Activated naive CD8-positive, alpha-beta T cell treated with anti-CD3 and anti-CD28 coated beads for 36 hours (primary cell): ENCODE results near the gene RASGRF2. TPM values are rescaled to one million over a fixed set of nuclear protein-coding genes. Genes with fewer than 3 reads are reported as not detected.

ENCODE experiments used
- DNase-seq: peaks from one replicate; pipeline ENCODE4 v3.0.0; 2021
- H3K27ac Mint-ChIP-seq: one replicate; pipeline ENCODE4 v1.8.0; 2022; ENCODE audit warnings: mild to moderate bottlenecking, moderate library complexity, mixed read lengths
- H3K27me3 Mint-ChIP-seq: one replicate; pipeline ENCODE4 v1.8.0; 2022; ENCODE audit warnings: mild to moderate bottlenecking, mixed read lengths
- H3K36me3 Mint-ChIP-seq: one replicate; pipeline ENCODE4 v1.8.0; 2021; ENCODE audit warnings: mild to moderate bottlenecking, mixed read lengths
- H3K4me1 Mint-ChIP-seq: one replicate; pipeline ENCODE4 v1.8.0; 2021; ENCODE audit warnings: mixed read lengths
- H3K4me3 Mint-ChIP-seq: one replicate; pipeline ENCODE4 v1.8.0; 2022; ENCODE audit warnings: mild to moderate bottlenecking, moderate library complexity, mixed read lengths
- H3K9me3 Mint-ChIP-seq: one replicate; pipeline ENCODE4 v1.8.0; 2022; ENCODE audit warnings: mixed read lengths
- total RNA-seq, 2 experiments: library from RNA; stranded (reverse); gene quantifications; one replicate each; pipeline ENCODE4 v1.2.3, GENCODE V29; 2021

The RASGRF2 gene
- total RNA-seq, 2 experiments from 2014 or later: 12.3 to 13.3 TPM

GRCh38 chr5:80933036-80933435, 27.1 kb upstream of the RASGRF2 start:
- no peaks in the 10 kb centered on the region for H3K9me3 Mint-ChIP-seq
- DNase-seq: no peak
- no peak overlapping the region for H3K4me3 Mint-ChIP-seq
- H3K27ac Mint-ChIP-seq: no peak overlapping the region
- H3K4me1 Mint-ChIP-seq: peaks cover 1% of the 10 kb centered on the region
- no peaks in the 10 kb centered on the region for H3K36me3 Mint-ChIP-seq
- H3K27me3 Mint-ChIP-seq: no peaks in the 10 kb centered on the region

GRCh38 chr5:80934751-80935150, 25.4 kb upstream of the RASGRF2 start:
- Mint-ChIP-seq H3K27me3 (no peaks in the 10 kb centered on the region), H3K4me1 (peaks cover 1% of the 10 kb centered on the region), H3K27ac (no peak overlapping the region), H3K36me3 (no peaks in the 10 kb centered on the region), H3K9me3 (peaks cover 4% of the 10 kb centered on the region), H3K4me3 (no peak overlapping the region)
- no peak for DNase-seq

- Mint-ChIP-seq H3K9me3 (peaks cover 4% of the 10 kb centered on the region), H3K27ac (no peak overlapping the region), H3K27me3 (no peaks in the 10 kb centered on the region), H3K4me3 (no peak overlapping the region), H3K36me3 (no peaks in the 10 kb centered on the region), H3K4me1 (peaks cover 1% of the 10 kb centered on the region)
- DNase-seq: no peak
These were observed 24.3 kb upstream of the RASGRF2 start for GRCh38 chr5:80935811-80936385.

GRCh38 chr5:80936881-80937280, 23.3 kb upstream of the RASGRF2 start:
- H3K4me1 Mint-ChIP-seq: peaks cover 1% of the 10 kb centered on the region

GRCh38 chr5:80937584-80938356, 22.4 kb upstream of the RASGRF2 start:
- H3K4me1 Mint-ChIP-seq: peaks cover 1% of the 10 kb centered on the region

More at GRCh38 chr5:80936881-80937280, 23.3 kb upstream of the RASGRF2 start:
- no peak for DNase-seq
- Mint-ChIP-seq H3K36me3 (no peaks in the 10 kb centered on the region), H3K9me3 (peaks cover 4% of the 10 kb centered on the region), H3K4me3 (no peak overlapping the region), H3K27ac (no peak overlapping the region), H3K27me3 (no peaks in the 10 kb centered on the region)

GRCh38 chr5:80941496-80941895, 18.7 kb upstream of the RASGRF2 start:
- DNase-seq: no peak
- Mint-ChIP-seq H3K36me3 (no peaks in the 10 kb centered on the region), H3K4me1 (peaks cover 4% of the 10 kb centered on the region), H3K27me3 (no peaks in the 10 kb centered on the region), H3K4me3 (no peak overlapping the region), H3K9me3 (peaks cover 10% of the 10 kb centered on the region), H3K27ac (no peak overlapping the region)

More at GRCh38 chr5:80937584-80938356, 22.4 kb upstream of the RASGRF2 start:
- Mint-ChIP-seq H3K36me3 (no peaks in the 10 kb centered on the region), H3K9me3 (peaks cover 4% of the 10 kb centered on the region), H3K27ac (no peak overlapping the region), H3K27me3 (no peaks in the 10 kb centered on the region), H3K4me3 (no peak overlapping the region)
- no peak for DNase-seq

GRCh38 chr5:80951366-80951765, 8.8 kb upstream of the RASGRF2 start:
- H3K4me3 Mint-ChIP-seq: no peak overlapping the region
- H3K27ac Mint-ChIP-seq: no peak overlapping the region
- peaks cover 3% of the 10 kb centered on the region for H3K36me3 Mint-ChIP-seq

GRCh38 chr5:80953587-80953986, 6.6 kb upstream of the RASGRF2 start:
- H3K4me3 Mint-ChIP-seq: no peak overlapping the region
- H3K36me3 Mint-ChIP-seq: peaks cover 1% of the 10 kb centered on the region
- no peaks in the 10 kb centered on the region for H3K27me3 Mint-ChIP-seq
- H3K27ac Mint-ChIP-seq: no peak overlapping the region
- no peak for DNase-seq
- H3K4me1 Mint-ChIP-seq: peaks cover 14% of the 10 kb centered on the region
- peaks cover 2% of the 10 kb centered on the region for H3K9me3 Mint-ChIP-seq

More at GRCh38 chr5:80951366-80951765, 8.8 kb upstream of the RASGRF2 start:
- H3K27me3 Mint-ChIP-seq: no peaks in the 10 kb centered on the region
- H3K4me1 Mint-ChIP-seq: peaks cover 2% of the 10 kb centered on the region
- no peak for DNase-seq
- peaks cover 13% of the 10 kb centered on the region for H3K9me3 Mint-ChIP-seq

- H3K9me3 Mint-ChIP-seq: peaks cover 2% of the 10 kb centered on the region
- DNase-seq: no peak
These were observed 5.0 kb upstream of the RASGRF2 start for GRCh38 chr5:80955082-80955590.

GRCh38 chr5:80956272-80956671, 3.9 kb upstream of the RASGRF2 start:
- H3K27me3 Mint-ChIP-seq: no peaks in the 10 kb centered on the region

More at GRCh38 chr5:80955082-80955590, 5.0 kb upstream of the RASGRF2 start:
- Mint-ChIP-seq H3K36me3 (peaks cover 1% of the 10 kb centered on the region), H3K4me3 (no peak overlapping the region), H3K27ac (no peak overlapping the region), H3K27me3 (no peaks in the 10 kb centered on the region), H3K4me1 (peaks cover 21% of the 10 kb centered on the region)

GRCh38 chr5:80957031-80957761, 3.0 kb upstream of the RASGRF2 start:
- no peak for DNase-seq
- Mint-ChIP-seq H3K9me3 (no peaks in the 10 kb centered on the region), H3K27me3 (no peaks in the 10 kb centered on the region), H3K27ac (peak overlapping the region; percentile 75), H3K36me3 (peaks cover 1% of the 10 kb centered on the region), H3K4me1 (peaks cover 26% of the 10 kb centered on the region), H3K4me3 (no peak overlapping the region)

More at GRCh38 chr5:80956272-80956671, 3.9 kb upstream of the RASGRF2 start:
- DNase-seq: no peak
- Mint-ChIP-seq H3K36me3 (peaks cover 1% of the 10 kb centered on the region), H3K27ac (no peak overlapping the region), H3K9me3 (peaks cover 2% of the 10 kb centered on the region), H3K4me1 (peaks cover 21% of the 10 kb centered on the region), H3K4me3 (no peak overlapping the region)

- no peaks in the 10 kb centered on the region for H3K27me3 Mint-ChIP-seq
- peaks cover 37% of the 10 kb centered on the region for H3K4me1 Mint-ChIP-seq
- H3K9me3 Mint-ChIP-seq: no peaks in the 10 kb centered on the region
- H3K27ac Mint-ChIP-seq: peak overlapping the region; percentile 75
- peaks cover 4% of the 10 kb centered on the region for H3K36me3 Mint-ChIP-seq
- no peak overlapping the region for H3K4me3 Mint-ChIP-seq
- no peak for DNase-seq
These were observed 1.5 kb upstream of the RASGRF2 start for GRCh38 chr5:80958616-80959015.

GRCh38 chr5:80959138-80959537, 1.0 kb upstream of the RASGRF2 start:
- no peak for DNase-seq
- Mint-ChIP-seq H3K27me3 (no peaks in the 10 kb centered on the region), H3K4me3 (peak overlapping the region; percentile 75), H3K9me3 (no peaks in the 10 kb centered on the region), H3K36me3 (peaks cover 4% of the 10 kb centered on the region), H3K4me1 (peaks cover 42% of the 10 kb centered on the region), H3K27ac (no peak overlapping the region)

GRCh38 chr5:80960531-80961375, 590 bp downstream of the RASGRF2 start:
- H3K4me1 Mint-ChIP-seq: peaks cover 55% of the 10 kb centered on the region
- no peaks in the 10 kb centered on the region for H3K9me3 Mint-ChIP-seq
- peak; percentile 64 for DNase-seq
- H3K27ac Mint-ChIP-seq: peak overlapping the region; percentile 77
- H3K4me3 Mint-ChIP-seq: peak overlapping the region; percentile 83
- no peaks in the 10 kb centered on the region for H3K27me3 Mint-ChIP-seq
- peaks cover 5% of the 10 kb centered on the region for H3K36me3 Mint-ChIP-seq
